G401 (cell line): ENCODE data around the gene MRTFB. TPM values are rescaled to one million over a fixed set of nuclear protein-coding genes. Genes with fewer than 3 reads are reported as not detected.

ENCODE experiments used
- DNase-seq: peaks from one replicate; pipeline ENCODE4 v3.0.0-alpha.2; 2015; ENCODE audit warnings: low spot score
- in situ Hi-C: cut with HindIII; loops from 2 replicates; pipeline ENCODE4 v1.10.0; 2016; ENCODE audit warnings: low sequenced_read_pairs, mixed read lengths
- total RNA-seq: library from RNA; depleted of rRNA; stranded (reverse); fragments of >200 nt; shearing (Covaris generic); gene quantifications from 2 replicates; pipeline ENCODE4 v1.2.3, GENCODE V29; 2014

The MRTFB gene
- total RNA-seq, 1 experiment from 2014 or later = 6.4 TPM

DNA sequence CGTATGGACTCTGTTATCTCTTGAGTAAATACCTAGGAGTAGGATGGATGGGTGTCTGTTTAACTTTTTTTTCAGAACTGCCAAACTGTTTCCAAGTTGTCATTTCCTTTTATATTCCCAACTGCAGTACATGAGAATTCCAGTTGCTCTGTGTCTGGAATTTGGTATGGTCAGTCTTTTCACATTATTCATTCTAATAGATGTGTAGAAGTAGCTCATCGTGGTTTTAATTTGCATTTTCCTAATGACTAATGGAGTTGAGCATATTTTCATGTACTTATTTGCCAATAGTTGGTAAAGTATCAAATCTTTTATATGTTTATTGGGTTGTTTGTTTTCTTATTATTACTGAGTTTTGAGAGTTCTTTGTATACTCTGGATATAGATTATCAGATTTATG lies 27.0 kb downstream of the MRTFB start:
- in situ Hi-C loops = no loop called here
- no peak for DNase-seq

DNA sequence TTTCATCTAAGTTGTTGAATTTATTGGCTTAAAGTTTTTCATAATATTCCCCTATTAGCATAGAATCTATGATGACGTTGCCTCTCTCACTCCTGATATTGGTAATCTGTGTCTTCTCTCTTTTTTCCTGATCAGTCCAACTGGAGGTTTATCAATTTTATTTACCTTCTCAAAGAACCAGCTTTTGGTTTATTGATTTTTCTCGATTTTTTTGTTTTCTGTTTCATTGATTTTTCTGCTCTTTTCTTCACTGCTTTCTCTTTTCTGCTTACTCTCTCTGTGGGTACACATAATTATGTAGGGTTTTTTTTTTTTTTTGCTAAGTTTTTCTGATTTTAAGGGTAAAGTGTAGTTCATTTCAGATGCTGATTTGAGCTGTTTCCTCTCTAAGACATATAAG lies 29.7 kb downstream of the MRTFB start:
- in situ Hi-C loops = no loop called here
- DNase-seq = no peak

DNA sequence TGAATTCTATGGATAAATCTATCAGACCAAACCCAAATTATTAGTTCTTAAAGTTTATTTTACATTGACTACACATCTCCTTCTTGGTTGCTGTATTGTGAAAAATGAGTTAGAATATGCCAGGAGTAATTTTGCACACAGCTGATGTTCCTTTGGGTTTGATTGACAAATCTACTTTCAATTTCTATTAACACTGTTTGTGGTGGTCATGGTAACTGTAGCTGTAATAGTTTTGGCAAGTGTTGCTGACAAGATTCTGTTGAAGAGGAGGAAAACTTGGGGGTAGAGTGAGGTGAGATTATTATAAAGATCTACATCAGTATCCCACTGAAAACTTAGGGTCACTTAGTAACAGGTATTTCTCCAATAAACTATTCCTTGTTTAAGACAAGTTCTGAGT lies 30.3 kb downstream of the MRTFB start:
- in situ Hi-C loops = no loop called here

DNA sequence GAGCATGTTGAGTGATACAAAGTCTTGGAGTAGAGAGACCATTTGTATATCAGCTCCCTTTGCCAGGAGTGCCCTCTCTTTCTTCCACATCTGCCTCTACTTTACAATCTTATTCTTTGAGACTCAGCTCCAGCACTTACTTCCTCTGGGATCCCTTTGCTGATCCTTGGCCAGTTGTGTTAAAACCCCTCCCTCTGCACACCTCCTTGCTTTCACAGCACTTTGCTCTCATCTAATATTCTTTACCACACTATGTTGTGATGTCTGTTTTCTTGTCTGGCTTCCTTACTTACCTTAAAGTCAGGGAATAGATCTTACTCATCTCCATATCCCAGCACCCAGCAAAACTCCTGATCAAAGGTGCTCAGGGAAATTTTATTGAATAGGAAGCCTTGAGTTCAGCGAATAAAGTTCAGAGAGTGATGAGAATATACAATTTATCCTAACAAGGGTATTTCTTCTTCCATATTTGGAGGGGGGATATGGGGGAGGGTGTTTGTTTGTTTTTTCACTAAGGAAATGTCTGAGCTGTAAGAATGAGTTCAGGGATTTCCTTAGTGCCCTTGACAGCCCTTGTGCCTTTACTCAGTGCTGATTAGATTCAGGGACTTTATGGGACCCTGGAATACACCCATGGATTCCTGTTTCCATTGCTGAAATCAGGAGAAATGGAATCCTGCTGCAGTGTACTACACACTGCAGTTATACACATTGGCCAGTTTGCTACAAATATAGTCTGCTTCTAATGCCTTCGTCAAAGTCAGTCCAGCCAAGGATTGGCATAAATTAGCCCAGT lies 32.0 kb downstream of the MRTFB start:
- DNase-seq = no peak
- in situ Hi-C loops = no loop called here

More for the DNA sequence above, 30.3 kb downstream of the MRTFB start:
- no peak for DNase-seq

DNA sequence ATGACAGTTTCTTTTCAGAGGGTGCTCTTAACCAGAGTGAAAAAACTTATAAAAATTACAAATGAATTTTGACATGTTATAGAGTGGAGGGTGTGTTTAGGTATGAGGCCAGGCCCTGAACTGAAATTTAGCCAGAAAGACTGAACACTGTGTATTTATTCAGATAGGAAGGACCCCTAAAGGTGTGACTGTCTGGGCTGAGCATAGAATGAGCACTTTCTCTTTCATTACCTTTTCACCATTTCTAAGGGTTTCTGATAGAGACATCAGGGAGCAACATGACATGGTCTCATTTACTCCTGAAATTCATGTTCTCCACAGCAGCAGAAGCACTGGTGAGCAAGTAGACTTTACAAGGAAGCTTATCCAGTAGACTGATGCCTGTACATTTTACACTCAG lies 32.9 kb downstream of the MRTFB start:
- DNase-seq = no peak
- in situ Hi-C loops = no loop called here

DNA sequence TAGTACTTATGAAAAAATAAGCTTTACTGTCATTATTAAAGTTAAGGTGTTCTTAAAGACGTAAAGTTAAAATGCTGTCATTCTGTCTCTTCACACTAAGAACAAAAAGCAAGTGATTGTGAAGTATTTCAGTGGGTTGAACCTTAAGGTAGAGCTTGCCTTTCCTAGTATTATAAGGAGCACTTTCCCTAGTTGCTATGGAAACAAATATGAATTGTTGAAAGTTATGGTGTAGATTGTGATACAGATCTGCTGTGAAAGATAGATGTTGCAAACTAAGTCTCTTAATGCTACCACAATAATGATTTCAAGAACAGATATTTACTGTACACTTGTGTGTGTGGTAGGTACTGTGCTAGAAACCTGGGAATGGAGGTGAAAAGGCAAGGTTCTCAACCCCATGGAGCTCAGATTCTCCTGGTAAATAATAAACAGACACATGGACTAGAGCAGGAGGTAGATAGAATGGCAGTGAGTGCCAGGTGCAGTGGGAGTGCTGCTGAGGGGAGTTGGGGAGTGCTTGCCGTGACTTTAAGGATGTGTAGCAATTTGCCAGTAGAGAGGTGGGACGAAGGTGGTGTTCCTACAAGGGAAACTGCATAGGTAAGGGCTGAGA lies 34.7 kb downstream of the MRTFB start:
- in situ Hi-C loops = no loop called here
- no peak for DNase-seq

DNA sequence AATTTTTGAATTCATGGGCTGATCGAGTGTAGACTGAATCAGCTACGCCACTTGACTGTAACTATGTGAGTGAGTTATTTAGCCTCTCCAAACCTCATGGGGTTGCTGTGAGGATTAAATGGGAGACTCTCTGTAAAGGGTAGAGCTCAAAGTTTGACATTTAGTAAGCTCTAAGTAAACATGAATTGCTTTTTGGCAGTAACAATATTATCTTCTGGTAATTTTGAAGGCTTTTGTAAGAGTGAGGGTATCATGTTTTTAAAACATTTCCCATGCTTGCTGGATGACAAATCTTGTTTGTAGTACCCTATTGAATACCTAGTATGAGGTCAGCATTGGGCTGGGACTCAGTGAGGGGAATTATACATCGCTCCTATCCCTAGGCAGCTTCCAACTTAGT lies 35.3 kb downstream of the MRTFB start:
- in situ Hi-C loops = no loop called here
- DNase-seq = no peak

DNA sequence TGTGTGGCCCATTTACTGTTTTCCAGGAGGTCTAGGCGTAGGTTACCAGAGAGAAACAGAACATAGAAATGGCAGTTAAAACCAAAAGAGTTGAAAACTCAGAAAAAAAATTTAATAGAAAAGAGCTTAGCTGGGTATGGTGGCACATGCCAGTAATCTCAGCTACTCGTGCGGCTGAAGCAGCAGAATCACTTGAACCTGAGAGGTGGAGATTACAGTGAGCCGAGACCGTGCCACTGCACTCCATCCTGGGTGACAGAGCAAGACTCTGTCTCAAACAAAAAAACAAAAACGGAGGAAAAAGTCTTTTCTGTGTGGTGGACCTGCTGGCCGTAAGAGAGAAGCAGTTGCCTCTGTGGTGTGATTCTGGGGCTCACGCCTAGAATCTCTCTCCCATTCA lies 35.8 kb downstream of the MRTFB start:
- DNase-seq = no peak
- in situ Hi-C loops = no loop called here

- no peak for DNase-seq
- in situ Hi-C loops = no loop called here
Measured at GRCh38 chr16:14109077-14109775, 38.1 kb downstream of the MRTFB start.

GRCh38 chr16:14109782-14110727 lies 38.9 kb downstream of the MRTFB start:
- no peak for DNase-seq
- in situ Hi-C loops = no loop called here

DNA sequence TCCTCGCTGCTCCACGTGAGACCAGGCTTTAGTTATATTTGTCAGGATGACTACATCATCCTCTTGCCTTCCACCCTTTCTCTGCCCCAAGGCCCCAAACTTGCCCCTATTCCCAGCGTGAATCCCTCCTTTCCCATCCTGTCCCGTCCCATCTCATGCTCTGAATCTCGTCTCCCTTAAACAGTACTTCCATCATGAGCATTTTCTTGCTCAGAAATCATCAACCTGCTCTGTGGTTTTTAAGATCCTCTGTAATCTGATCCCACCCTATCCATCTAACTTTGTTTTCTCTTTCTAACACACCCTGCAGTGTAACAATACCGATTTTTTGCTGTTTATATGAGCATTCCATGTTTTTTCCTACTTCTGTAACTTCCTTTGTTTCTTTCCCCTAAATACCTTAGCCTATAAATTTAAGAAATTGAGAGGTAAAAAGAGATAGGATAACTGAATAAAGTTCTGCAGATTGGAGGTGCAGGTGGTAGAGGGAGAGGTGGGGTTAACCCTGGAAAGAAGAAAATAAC lies 39.7 kb downstream of the MRTFB start:
- in situ Hi-C loops = no loop called here
- DNase-seq = no peak

GRCh38 chr16:14111713-14112538 lies 40.8 kb downstream of the MRTFB start:
- peak; percentile 80 for DNase-seq
- in situ Hi-C loops = no loop called here

DNA sequence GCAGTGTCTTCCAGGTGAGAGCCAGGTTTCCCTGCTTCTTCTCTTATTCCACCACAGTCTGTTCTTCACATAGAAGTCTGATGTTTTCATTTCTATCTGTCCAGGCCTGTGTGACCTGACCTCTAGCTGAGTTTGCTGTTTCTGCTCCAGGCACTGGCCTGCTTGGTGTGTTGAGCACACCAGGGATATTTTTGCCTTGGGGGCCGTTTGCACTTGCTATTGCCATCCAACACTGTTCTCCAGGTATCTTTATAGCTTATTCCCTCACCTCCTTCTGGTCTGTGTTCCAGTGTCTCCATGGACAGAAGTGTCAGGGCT lies 41.4 kb downstream of the MRTFB start:
- no peak for DNase-seq
- in situ Hi-C loops = no loop called here

- in situ Hi-C loops = no loop called here
- DNase-seq = no peak
Measured at GRCh38 chr16:14113344-14113743, 42.2 kb downstream of the MRTFB start.

- no peak for DNase-seq
- in situ Hi-C loops = no loop called here
Measured at GRCh38 chr16:14117051-14117450, 45.9 kb downstream of the MRTFB start.

DNA sequence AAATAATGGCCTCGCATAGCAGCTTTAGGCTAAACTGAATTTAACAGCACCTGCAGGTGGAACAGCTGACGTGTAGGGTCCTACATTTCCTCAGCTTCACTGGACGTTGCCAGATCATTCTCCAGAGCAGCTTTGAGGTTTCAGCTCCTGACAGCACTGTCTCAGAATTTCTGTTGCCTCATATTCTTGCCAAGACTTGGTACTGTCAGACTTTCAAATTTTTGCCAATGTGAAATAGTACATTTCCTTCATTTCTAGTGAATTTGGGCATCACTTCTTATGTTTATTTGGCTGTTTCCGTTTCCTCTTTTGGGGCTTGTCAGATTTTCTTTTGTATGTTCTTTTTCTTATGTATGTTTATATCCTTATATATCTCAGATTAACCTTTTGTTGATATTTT lies 48.7 kb downstream of the MRTFB start:
- in situ Hi-C loops = no loop called here
- DNase-seq = no peak

- no peak for DNase-seq
- in situ Hi-C loops = no loop called here
Measured at GRCh38 chr16:14120335-14120734, 49.2 kb downstream of the MRTFB start.

GRCh38 chr16:14121142-14121541 lies 50.0 kb downstream of the MRTFB start:
- in situ Hi-C loops = no loop called here
- DNase-seq = no peak
